Effector memory CD8-positive, alpha-beta T cell (primary cell): ENCODE measurements around the gene CDC42SE2.
"Not testable (repeated sequence)": the region's sequence is repeated elsewhere in the genome, so short reads cannot be mapped to it uniquely, and the experiment has no call there.

Experiments
- ATAC-seq: fragments of 150-1000 bp; cut with Tn5 transposase; replicated peaks from 2 replicates; pipeline ENCODE4 v1.10.0; 2021; ENCODE audit warnings: mild to moderate bottlenecking, moderate library complexity
- DNase-seq, 3 experiments: peaks; one replicate each; pipeline ENCODE4 v3.0.0; 2021
- H3K27ac Mint-ChIP-seq, 2 donors: one replicate each; pipeline ENCODE4 v1.8.0; 2022; ENCODE audit warnings: mild to moderate bottlenecking in 2 of 2, mixed read lengths in 2 of 2, moderate library complexity in 2 of 2
- H3K27me3 Mint-ChIP-seq, 2 donors: one replicate each; pipeline ENCODE4 v1.8.0; 2022; ENCODE audit warnings: mixed read lengths in 2 of 2
- H3K36me3 Mint-ChIP-seq: one replicate; pipeline ENCODE4 v1.8.0; 2022; ENCODE audit warnings: mild to moderate bottlenecking, moderate library complexity, mixed read lengths; ENCODE audit not compliant: insufficient read depth
- H3K4me1 Mint-ChIP-seq, 2 donors: one replicate each; pipeline ENCODE4 v1.8.0; 2022; ENCODE audit warnings: low read depth in 2 of 2, mixed read lengths in 2 of 2
- H3K4me3 Mint-ChIP-seq, 2 donors: one replicate each; pipeline ENCODE4 v1.8.0; 2022; ENCODE audit warnings: mild to moderate bottlenecking in 2 of 2, mixed read lengths in 2 of 2, moderate library complexity in 2 of 2
- H3K9me3 Mint-ChIP-seq, 2 donors: one replicate each; pipeline ENCODE4 v1.8.0; 2022; ENCODE audit warnings: mixed read lengths in 2 of 2

The CDC42SE2 gene

DNA sequence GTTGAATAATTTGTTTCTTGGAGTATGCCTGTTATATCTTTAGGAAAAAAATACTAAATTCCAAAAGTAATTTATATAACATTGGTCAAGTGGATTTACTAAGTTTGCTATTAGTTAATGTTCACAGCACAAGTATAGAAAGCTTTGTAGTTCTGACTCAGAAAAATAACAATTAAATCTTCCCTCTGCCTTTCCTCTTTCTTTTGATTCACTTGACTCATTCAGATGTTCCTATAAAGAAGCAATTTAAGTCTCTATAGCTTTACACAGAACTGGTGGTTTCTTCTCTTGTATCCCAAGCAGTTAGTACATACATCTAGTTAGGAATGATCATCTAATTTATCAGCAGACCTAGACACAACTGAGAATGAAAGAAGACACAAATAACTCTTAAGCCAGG is 4.5 kb upstream of the CDC42SE2 start:
- DNase-seq (no peak), ATAC-seq (no peak)
- peak overlapping the region; percentile 81 to 92 for H3K27ac Mint-ChIP-seq
- peak overlapping the region in 1 of 2 donors; percentile 93 for H3K4me3 Mint-ChIP-seq
- no peaks in the 10 kb centered on the region for H3K27me3 Mint-ChIP-seq
- H3K9me3 Mint-ChIP-seq: no peaks in the 10 kb centered on the region
- peaks cover 42 to 69% of the 10 kb centered on the region in 2 donors for H3K4me1 Mint-ChIP-seq
- peaks cover 51% of the 10 kb centered on the region for H3K36me3 Mint-ChIP-seq

DNA sequence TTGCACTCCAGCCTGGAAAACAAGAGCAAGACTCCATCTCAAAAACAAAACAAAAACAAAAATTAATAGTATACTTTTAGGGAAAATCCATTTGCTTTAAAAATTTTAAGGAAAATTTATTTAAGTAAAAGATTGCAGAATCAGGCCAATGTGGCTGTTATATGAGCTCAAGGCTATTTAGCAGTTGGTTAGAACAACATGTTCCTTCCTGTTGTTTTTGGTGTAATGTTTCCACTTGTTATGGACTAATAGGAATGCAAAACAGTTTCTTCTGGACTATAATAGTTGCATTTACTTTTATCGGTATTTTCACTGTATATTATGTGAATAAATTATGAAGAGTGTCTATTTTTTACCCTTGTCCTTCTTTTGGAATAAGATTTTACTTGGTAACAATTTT is 3.0 kb upstream of the CDC42SE2 start:
- no peaks in the 10 kb centered on the region for H3K9me3 Mint-ChIP-seq
- no peaks in the 10 kb centered on the region for H3K27me3 Mint-ChIP-seq
- ATAC-seq: no peak
- H3K36me3 Mint-ChIP-seq: peaks cover 57% of the 10 kb centered on the region
- H3K4me1 Mint-ChIP-seq: peaks cover 38 to 66% of the 10 kb centered on the region in 2 donors
- H3K4me3 Mint-ChIP-seq: peak overlapping the region in 1 of 2 donors; percentile 93
- DNase-seq: no peak
- peak overlapping the region in 1 of 2 donors; percentile 92 for H3K27ac Mint-ChIP-seq

DNA sequence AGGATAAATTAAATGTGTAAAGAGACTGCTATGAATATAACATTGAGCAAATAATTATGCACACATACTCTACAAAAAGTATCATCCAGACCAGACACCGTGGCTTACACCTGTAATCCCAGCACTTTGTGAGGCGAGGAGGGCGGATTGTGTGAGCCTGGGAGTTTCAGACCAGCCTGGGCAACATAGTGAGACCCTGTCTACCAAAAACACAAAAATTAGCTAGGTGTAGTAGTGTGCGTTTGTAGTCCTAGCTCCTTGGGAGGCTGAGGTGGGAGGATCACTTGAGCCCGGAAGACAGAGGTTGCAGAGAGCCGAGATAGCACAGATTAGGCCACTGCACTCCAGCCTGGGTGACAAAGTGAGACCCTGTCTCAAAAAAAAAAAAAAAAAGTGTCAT is 2.4 kb upstream of the CDC42SE2 start:
- Mint-ChIP-seq H3K9me3 (no peaks in the 10 kb centered on the region), H3K27me3 (no peaks in the 10 kb centered on the region), H3K4me3 (peak overlapping the region in 1 of 2 donors; percentile 83), H3K27ac (peak overlapping the region in 1 of 2 donors; percentile 95), H3K4me1 (peaks cover 33 to 60% of the 10 kb centered on the region in 2 donors), H3K36me3 (peaks cover 57% of the 10 kb centered on the region)
- ATAC-seq: no peak
- no peak for DNase-seq

DNA sequence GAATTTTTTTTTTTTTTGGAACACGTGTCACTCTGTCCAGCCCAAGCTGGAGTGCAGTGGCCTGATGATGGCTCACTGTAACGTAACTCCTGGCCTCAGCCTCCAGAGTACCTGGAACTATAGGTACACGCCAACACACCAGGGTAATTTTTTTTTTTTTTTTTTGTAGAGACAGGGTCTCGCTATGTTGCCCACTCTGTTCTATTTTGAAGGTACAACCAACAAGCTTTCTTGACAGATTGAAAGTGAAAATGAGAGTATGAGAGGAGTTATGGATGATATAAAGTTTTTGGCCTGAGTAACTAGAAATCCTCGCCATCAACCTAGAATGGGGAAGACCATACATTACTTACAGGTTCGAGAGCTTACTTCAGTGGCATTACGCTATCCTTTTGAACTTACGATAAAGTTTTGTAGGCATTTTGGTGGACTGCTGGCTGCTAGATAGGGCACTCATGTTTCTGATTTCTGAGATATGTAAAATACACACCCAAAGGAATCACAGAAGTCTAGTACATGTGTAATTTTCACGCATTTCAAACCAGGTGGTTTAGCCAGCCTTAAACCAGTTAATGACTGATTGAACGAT is 806 bp upstream of the CDC42SE2 start:
- Mint-ChIP-seq H3K36me3 (peaks cover 57% of the 10 kb centered on the region), H3K4me1 (peaks cover 28 to 58% of the 10 kb centered on the region in 2 donors), H3K4me3 (peak overlapping the region; percentile 83 to 93), H3K27ac (peak overlapping the region; percentile 87 to 95), H3K9me3 (no peaks in the 10 kb centered on the region), H3K27me3 (no peaks in the 10 kb centered on the region)
- DNase-seq (no peak), ATAC-seq (peak; percentile 4)

DNA sequence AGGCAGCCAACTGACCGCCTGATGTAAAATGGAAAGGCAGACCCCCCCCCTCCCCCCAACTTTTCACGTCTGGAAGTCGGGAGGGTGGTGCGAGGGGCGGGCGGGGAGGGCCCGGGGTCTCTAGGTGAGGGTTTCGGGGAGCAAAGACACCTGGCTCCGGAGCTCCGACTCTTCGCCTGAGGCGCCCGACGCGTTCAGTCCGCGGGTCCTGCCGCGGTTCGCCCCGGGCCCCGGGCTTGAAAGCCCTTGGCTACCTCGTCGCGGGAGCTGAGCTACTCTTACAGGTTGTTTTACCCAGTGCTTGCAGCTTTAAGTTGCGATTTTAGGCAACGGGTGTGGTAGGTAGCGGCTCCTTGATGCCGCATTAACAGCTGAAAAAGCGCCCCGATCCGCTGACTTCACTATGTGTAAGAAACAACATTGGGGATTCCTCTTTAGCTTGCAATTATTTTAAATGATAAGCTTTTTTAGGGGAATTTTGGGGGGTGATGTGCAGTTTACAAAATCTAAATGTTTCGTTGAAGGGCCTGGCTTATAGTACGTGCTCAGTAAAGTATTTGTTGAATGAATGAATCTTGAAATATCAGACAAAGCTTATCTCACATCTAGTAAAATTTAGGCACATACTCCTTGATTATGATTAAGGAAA is 722 bp downstream of the CDC42SE2 start:
- ATAC-seq (peak; percentile 13), DNase-seq (no peak)
- Mint-ChIP-seq H3K36me3 (peaks cover 63% of the 10 kb centered on the region), H3K4me1 (peaks cover 19 to 51% of the 10 kb centered on the region in 2 donors), H3K27ac (peak overlapping the region; percentile 79 to 97), H3K4me3 (peak overlapping the region; percentile 83 to 93), H3K9me3 (no peaks in the 10 kb centered on the region), H3K27me3 (no peaks in the 10 kb centered on the region)

DNA sequence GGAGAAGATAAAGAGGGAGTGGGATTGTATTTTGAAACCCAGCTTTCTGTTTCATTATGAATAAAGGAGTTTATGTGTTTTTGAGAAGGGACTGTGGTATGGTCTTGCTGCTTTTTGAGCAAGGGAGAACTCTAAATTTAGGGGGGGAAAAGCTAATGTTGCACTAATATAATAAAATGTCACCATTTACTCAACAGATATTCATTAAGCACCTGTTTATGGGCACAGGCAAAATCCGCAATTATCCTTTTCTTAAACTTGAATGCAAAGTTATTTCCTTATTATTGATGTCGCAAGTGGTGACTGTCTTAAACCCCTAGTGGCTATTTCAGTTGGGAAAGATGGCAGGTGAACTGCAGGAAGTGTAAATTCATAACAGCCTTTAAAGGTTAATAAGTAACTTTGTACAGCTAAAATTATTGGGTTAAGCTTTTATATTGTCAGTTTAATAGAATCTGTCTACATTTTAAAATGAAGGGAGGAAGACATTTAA is 1.5 kb downstream of the CDC42SE2 start:
- no peaks in the 10 kb centered on the region for H3K9me3 Mint-ChIP-seq
- peak overlapping the region; percentile 79 to 97 for H3K27ac Mint-ChIP-seq
- peaks cover 22 to 51% of the 10 kb centered on the region in 2 donors for H3K4me1 Mint-ChIP-seq

DNA sequence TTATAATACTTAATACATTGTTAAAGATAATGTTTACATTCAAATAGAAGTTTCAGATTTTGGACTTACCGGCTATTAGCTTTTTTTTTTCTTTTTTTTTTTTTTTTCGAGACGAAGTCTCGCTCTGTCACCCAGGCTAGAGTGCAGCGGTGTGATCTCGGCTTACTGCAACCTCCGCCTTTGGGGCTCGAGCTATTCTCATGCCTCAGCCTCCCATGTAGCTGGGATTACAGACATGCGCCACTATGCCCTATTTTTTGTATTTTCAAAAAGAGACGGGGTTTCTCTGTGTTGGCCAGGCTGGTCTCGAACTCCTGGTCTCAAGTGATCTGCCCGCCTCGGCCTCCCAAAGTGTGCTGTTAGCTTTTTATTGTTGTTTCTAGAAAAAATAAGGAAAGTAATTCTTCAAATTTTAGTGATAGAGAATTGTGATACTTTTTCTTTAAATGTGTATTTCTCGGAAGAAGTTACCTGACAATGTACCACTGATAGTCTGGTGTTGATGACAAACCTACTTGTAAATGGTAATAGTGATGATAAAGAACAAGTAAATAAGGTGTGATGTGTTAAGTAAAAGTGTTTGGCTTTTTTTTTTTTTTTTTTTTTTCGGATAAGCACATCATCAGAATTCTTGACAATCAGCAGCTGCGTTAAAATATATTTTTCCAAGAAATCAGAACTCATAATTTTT is 2.7 kb downstream of the CDC42SE2 start:
- Mint-ChIP-seq H3K4me1 (peaks cover 31 to 56% of the 10 kb centered on the region in 2 donors), H3K27ac (peak overlapping the region; percentile 96 to 97), H3K9me3 (no peaks in the 10 kb centered on the region), H3K36me3 (peaks cover 75% of the 10 kb centered on the region), H3K27me3 (no peaks in the 10 kb centered on the region), H3K4me3 (peak overlapping the region; percentile 83 to 93)
- ATAC-seq (no peak), DNase-seq (no peak)

More for the DNA sequence above, 1.5 kb downstream of the CDC42SE2 start:
- DNase-seq (no peak), ATAC-seq (no peak)
- H3K4me3 Mint-ChIP-seq: peak overlapping the region; percentile 83 to 93
- H3K27me3 Mint-ChIP-seq: no peaks in the 10 kb centered on the region
- H3K36me3 Mint-ChIP-seq: peaks cover 68% of the 10 kb centered on the region

DNA sequence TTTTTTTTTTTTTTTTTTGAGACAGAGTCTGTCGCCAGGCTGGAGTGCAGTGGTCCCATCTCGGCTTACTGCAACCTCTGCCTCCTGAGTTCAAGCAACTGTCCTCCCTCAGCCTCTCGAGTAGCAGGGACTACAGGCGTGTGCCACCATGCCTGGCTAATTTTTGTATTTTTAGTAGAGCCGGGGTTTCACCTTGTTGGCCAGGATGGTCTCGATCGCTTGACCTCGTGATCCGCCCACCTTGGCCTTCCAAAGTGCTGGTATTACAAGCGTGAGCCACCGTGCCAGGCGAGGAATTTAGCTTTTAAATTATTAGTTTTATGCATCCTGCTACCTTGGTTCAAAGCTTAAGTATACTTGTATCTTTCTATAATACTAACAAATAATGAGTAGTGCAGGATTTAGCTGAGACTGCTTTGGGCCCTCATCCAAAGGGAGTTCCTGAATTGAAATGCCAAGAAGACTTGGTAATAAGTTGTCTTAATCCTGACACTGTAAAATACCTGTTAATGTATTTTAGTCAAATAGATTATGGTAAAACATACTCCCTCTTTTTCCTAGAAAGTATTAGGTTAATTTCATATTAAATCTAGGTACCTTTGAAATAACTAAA is 5.0 kb downstream of the CDC42SE2 start:
- DNase-seq: no peak
- peaks cover 78% of the 10 kb centered on the region for H3K36me3 Mint-ChIP-seq
- H3K4me1 Mint-ChIP-seq: peaks cover 35 to 56% of the 10 kb centered on the region in 2 donors
- H3K27ac Mint-ChIP-seq: peak overlapping the region; percentile 82 to 89
- no peak for ATAC-seq
- no peaks in the 10 kb centered on the region for H3K27me3 Mint-ChIP-seq
- peak overlapping the region; percentile 75 to 83 for H3K4me3 Mint-ChIP-seq
- no peaks in the 10 kb centered on the region for H3K9me3 Mint-ChIP-seq

DNA sequence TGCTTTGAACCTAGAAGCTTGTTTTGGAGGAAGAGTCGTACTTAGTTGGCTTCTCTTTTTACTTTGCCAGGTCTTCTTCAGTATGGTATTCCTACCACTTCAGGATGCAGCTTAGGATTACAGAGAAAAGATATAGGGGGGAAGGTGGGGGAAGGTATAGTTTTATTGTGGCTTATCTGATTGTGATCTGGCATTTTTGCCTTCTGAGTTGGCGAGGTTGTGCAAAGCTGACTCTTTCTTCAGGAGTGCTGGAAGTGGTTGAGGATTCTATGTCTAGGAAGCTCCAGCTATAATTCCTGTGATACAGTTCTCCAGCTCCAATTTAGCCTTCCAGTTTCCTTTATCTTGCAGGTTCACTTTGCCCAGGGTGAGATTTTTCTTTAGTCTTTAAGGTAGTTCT is 7.0 kb downstream of the CDC42SE2 start:
- Mint-ChIP-seq H3K36me3 (peaks cover 78% of the 10 kb centered on the region), H3K27ac (peak overlapping the region; percentile 82 to 89)
- DNase-seq: no peak

DNA sequence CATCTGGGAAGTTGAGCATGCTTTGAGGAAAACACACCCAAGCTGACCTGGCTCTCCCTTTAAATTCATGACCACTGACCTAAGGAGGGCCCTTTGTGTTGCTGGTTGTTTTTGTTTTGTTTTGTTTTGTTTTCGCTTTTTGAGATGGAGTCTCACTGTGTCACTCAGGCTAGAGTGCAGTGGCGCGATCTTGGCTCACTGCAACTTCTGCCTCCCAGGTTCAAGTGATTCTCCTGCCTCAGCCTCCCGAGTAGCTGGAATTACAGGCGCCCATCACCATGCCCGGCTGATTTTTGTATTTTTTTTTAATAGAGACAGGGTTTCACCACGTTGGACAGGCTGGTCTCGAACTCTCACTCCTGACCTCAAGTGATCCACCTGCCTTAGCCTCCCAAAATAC is 8.0 kb downstream of the CDC42SE2 start:
- Mint-ChIP-seq H3K4me3 (peak overlapping the region; percentile 75 to 83), H3K36me3 (peaks cover 75% of the 10 kb centered on the region), H3K4me1 (peaks cover 44 to 63% of the 10 kb centered on the region in 2 donors), H3K27ac (peak overlapping the region; percentile 82 to 89)
- H3K27me3 Mint-ChIP-seq, H3K9me3 Mint-ChIP-seq, ATAC-seq, DNase-seq: not testable (repeated sequence)

More for the DNA sequence above, 7.0 kb downstream of the CDC42SE2 start:
- Mint-ChIP-seq H3K4me1 (peaks cover 46 to 66% of the 10 kb centered on the region in 2 donors), H3K27me3 (no peaks in the 10 kb centered on the region), H3K4me3 (peak overlapping the region; percentile 75 to 83), H3K9me3 (no peaks in the 10 kb centered on the region)
- ATAC-seq: no peak

DNA sequence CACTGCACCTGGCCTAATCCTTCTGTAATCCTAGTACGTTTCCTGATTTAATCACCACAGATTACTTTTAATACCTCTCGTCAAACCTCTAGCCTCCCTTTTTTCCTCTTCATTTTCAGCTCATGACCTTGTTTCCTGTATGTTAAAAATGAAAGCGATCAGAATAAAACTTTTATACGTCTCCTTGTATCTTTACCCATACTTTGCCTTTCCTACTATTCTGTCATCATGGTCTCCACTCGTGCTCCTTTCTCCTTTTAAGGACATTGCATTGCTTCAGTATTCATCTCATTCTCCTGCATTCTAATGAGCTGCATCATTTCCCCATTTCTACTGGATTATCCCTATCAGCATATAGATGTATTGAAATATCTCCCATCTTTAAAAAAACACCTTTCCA is 8.5 kb downstream of the CDC42SE2 start:
- no peaks in the 10 kb centered on the region for H3K9me3 Mint-ChIP-seq
- DNase-seq: no peak
- peaks cover 41 to 62% of the 10 kb centered on the region in 2 donors for H3K4me1 Mint-ChIP-seq
- H3K4me3 Mint-ChIP-seq: peak overlapping the region; percentile 75 to 83
- no peaks in the 10 kb centered on the region for H3K27me3 Mint-ChIP-seq
- peaks cover 74% of the 10 kb centered on the region for H3K36me3 Mint-ChIP-seq
- peak overlapping the region; percentile 82 to 89 for H3K27ac Mint-ChIP-seq
- ATAC-seq: peak; percentile 19

DNA sequence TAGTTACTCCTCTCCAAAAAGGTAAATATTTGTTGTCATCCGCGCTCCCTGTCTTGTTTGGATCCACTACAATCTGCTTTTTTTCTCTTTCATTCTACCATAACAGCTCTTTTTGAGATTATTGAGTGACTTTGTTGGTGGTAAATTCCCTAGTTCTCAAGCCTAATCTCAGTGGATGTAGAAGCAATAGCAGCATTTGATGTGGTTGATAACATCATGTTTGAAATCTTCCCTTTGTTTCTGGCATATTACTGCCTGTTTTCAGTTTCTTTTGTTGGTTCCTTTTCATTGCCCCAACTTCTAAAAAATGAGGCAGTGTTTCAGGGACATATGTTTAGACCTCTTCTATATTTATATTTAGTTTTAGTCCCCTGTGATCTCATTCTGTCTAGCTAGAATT is 8.9 kb downstream of the CDC42SE2 start:
- Mint-ChIP-seq H3K36me3 (peaks cover 74% of the 10 kb centered on the region), H3K9me3 (no peaks in the 10 kb centered on the region), H3K27ac (peak overlapping the region; percentile 82 to 89), H3K4me1 (peaks cover 44 to 64% of the 10 kb centered on the region in 2 donors), H3K27me3 (no peaks in the 10 kb centered on the region), H3K4me3 (peak overlapping the region; percentile 75 to 83)
- peak; percentile 55 for ATAC-seq
- no peak for DNase-seq
